GM19238 (cell line): ENCODE results near the gene RAB40B.
A peak's percentile ranks its signal among the peaks of the same experiment; 100 is the strongest.
"Not testable (repeated sequence)": the region's sequence is repeated elsewhere in the genome, so short reads cannot be mapped to it uniquely, and the experiment has no call there.

ENCODE experiments used
- DNase-seq: peaks from one replicate; pipeline ENCODE4 v3.0.0; 2011; ENCODE audit warnings: low spot score; ENCODE audit not compliant: insufficient read length

Gene RAB40B

DNA sequence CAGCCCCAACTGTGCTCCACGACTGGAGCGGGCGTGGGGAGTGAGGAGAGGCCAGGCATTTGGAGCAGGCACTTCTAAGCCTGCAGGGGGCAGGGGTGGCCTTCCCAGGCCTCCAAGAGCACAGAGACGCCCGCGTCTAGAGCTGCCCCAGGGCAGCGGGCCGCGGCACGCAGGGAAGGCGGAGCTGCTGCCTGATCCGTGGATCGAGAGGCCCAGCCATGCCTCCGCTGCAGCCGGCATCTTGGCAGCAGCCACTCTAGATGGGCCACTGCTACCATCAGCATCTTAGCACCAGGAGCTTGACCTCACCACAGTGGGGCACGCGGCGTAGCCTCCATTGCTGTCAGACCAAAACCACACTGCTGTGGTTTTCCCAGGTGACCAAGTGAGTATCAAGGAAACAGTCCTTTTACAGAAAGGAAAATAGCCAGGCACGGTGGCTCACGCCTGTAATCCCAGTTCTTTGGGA, 29.8 kb downstream of the RAB40B start:
- DNase-seq = peak; percentile 66

DNA sequence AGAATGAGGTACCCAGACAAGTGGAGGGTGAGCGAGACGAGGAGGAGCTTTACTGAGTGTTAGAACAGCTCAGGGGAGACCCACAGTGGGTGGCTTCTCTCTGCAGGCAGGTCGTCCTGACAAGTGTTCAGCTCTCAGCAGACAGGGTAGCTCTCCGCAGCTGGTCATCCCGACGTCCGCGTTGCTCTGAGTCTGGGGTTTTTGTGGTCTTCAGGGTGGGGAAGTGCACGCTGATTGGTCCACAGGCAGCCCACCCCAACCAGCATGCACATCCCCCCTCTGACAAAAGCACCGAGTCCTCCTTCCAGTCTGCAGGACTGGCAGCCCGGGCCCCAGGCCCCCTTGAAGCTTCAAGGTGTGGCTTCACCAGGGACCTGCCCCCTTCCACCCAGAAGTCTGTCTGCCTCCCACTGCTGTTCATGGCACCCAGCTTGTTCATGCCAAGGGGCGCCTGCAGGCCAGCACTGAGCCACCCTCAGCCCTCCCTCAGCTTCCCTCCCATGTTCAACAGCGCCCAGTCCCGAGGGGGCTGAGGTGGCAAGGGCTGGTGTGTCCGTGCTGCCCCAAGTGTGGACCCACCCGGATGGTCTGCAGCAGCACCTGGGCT, 30.4 kb downstream of the RAB40B start:
- DNase-seq = no peak

DNA sequence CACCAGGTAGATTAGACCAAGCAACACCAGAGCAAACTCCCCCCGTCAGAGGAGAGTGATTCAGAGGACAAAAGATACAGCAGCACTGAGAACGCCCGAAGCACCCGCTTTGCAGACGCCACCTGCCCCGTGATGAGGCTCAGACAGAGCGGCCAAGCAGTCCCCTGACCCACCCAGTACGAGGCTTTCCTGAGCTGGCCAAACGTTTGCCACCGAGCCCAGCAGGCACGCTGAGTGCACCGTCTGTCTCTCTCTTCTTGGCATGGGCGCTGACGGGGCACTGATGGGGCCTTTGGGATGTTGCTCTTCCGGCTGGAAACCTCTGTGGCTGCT, 30.9 kb downstream of the RAB40B start:
- DNase-seq = no peak

DNA sequence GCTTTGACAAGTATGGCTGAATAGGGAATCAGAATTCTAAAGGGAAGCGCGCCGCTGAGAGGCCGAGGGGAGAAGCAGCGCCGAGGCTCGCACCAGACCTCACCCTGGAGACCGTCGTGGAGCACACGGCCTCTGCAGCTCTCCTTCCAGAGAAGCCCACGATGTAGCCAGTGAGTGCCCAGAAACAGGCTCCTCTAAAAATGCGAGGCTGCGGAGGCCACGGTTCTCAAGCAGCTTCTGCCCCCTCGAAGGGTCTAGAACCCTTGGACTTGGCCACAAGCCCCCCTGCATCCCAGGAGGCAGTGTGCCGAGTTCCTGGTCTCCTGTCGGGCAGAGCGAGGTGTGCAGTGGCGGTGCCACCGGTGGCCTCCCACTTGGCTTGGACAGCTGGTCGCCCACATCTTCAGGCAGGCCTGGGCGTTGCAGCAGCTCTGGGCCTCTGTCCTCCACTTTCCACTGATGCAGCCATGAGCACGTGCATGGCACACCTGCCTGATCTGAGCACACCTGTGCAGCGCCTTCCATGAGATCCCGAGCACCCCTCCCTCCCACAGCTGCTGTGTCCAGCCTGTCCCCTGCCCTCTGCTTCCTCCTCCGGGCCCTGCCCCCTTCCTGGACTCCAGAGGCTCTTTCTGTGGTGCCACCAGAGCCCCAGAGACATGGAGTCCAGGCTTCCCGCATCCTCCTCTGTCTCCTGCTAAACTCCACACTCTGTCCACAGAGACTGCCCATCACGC, 31.4 kb downstream of the RAB40B start:
- no peak for DNase-seq

DNA sequence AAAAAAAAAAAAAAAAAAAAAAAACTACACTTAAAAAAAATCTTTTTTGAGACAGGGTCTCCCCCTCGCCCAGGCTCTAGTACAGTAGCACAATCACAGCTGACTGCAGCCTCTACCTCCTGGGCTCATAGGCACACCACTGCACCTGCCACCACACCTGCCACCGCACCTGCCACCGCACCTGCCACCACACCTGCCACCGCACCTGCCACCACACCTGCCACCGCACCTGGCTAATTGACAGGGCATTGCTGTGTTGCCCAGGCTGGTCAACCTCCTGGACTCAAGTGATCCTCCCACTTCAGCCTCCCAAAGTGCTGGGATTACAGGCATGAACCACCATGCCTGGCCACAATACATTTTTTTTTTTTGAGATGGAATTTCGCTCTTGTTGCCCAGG, 32.6 kb downstream of the RAB40B start:
- no peak for DNase-seq

DNA sequence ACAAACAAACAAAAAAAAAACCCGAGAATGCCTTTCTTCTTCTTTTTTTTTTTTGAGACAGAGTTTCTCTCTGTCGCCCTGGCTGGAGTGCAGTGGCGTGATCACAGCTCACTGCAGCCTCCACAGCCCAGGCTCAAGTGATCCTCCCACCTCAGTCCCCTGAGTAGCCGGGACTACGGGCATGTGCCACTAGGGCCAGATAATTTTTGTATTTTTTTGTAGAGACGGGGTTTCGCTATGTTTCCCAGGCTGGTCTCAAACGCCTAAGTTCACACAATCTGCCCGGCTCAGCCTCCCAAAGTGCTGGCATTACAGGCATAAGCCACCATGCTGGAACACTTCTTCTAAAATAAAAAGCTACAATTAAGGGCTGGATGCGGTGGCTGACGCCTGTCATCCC, 33.3 kb downstream of the RAB40B start:
- DNase-seq = no peak

DNA sequence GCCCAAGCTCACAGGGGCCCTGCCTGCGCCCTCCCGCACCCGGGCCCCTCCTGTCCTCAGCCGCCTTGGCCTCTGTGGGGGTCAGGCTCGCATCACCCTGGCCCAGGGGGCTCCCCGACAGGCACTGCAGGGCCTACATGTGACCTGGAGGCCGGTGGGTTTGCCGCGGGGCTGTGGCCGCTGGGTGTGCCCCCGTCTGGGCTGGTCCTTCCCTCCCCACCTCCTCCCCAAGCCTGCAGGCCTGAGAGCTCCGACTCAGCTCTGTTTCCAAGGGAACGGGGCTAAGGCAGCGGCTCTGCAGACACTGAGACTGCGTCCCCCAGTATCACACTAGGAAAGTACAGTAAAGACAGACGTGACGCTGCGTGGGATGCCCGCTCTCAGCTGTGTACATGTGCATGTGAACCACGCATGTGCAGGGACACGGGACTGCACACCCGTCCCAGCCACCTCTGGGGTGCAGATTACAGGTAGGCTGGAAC, 33.8 kb downstream of the RAB40B start:
- DNase-seq = no peak

DNA sequence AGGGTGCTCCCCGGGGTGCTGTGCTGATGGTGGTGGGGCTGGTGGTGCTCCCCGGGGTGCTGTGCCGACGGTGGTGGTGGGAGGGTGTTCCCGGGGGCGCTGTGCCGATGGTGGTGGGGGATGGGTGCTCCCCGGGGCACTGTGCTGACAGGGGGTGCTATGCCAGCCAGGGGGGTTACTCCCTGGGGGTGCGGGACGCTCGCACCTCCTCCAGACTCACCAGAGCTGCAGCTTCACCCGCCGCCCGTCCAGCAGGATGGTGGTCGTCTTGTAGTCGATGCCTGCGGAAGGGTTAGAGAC, 34.3 kb downstream of the RAB40B start:
- DNase-seq = no peak

DNA sequence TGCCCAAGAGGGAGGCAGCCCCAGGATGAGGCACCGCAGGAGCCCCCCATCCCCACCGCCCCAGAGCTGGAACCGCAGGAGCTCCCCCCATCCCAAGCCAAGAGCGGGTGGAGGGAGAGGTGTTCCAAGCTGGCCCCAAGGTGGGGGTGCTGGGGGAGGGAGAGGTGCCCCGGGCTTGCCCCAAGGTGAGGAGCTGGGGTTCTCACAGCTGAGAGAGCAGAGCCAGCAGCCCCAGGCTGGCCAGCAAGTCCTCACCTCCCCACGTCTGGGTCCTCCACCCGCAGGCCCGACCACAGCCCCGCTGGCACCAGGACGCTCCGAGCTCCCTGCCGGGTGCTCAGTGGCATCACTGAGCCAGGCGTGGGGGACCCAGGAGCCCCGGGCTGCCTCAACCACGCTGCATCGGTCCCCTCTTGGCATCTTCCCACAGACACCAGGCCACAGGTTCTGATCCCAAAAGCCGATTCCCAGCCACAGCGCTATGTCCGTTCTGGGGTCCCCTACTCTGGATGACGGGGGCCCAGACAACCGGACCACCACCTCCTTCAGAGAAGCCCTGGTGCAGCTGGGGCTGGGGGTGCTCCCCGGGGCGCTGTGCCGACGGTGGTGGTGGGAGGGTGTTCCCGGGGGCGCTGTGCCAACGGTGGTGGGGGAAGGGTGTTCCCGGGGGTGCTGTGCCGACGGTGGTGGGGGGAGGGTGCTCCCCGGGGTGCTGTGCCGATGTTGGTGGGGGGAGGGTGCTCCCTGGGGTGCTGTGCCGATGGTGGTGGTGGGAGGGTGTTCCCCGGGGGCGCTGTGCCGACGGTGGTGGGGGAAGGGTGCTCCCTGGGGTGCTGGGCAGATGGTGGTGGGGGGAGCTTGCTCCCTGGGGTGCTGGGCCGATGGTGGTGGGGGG, 34.9 kb downstream of the RAB40B start:
- no peak for DNase-seq

DNA sequence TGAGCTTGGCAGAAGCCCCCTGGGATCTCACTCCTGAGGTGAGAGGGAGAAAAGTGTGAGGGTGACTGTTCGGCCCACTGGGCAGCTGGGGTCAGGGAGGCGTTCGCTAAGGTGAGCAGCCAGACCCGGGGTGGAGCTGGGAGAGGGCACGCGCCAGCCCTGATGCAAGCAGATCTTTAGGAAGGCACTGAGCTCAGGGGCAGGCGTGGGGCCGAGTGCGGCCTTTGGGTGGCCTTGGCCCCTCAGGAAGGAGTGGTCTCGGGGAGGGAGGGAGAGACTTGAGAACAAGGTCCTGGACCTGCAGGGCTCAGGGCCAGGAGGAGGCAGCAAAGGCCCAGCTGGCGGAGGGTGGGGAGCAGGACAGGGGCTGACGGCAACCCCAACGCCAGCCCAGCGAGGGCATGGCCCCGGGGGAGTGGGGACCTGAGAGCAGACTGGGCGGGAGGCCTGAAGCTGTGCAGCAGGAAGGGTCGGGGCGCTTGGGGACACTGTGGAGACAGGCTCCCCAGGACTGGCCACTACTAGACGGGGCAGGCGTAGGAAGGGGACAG, 35.7 kb downstream of the RAB40B start:
- no peak for DNase-seq

DNA sequence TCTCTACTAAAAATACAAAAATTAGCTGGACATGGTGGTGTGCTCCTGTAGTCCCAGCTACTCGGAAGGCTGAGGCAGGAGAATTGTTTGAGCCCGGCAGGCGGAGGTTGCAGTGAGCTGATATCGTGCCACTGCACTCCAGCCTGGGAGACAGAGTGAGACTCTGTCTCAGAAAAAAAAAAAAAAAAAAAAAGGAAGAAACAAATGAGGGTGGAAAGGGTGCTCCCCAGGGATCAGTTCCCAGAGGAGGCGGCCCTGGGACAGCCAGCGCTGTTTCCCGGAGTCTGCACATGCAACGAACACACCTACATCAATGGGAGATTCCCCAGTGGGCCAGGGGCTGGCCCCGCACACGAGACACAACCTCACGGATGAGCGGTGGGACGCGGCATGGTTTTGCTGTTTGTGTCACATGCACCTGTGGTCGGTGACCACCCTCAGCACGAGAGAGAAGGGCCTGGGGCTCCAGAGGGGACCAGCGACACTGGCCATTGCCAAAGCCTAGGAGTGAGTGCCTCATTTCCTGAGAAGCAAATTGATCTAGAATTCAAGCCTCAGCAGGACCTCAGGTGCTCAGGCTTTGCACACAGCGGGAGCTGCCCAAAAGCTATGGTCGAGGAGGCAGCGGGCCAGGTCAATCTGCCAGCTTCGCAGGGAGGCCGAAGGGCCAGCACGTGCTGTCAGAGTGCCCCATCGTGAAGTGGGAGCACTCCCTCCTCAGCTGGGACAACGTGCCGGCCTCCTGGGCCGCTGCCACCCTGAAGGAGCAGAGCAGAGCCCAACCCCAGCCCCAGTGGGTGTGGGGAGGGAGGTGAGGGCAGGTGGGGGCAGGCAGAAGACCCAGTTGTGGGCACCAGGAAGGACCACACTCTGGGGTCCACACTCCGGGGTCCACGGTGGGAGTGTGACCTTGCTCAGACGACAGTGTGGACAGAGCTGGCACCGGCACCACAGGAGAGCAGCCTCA, 36.5 kb downstream of the RAB40B start:
- DNase-seq = no peak

DNA sequence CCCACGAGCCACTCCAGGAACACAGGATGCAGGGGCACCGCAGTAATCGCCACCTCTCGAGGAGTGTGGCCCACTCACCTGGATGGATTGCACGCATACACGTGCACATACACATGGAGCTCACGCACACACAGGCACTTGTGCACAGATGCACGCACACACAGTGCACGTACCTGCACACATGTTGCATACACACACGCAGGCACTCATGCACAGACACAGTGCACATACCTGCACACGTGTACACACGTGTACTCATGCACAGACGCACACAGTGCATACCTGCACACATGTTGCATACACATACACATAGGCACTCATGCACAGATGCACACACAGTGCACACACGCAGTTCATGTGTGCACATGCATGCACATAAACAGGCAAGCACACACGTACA, 38.6 kb downstream of the RAB40B start:
- DNase-seq = no peak

DNA sequence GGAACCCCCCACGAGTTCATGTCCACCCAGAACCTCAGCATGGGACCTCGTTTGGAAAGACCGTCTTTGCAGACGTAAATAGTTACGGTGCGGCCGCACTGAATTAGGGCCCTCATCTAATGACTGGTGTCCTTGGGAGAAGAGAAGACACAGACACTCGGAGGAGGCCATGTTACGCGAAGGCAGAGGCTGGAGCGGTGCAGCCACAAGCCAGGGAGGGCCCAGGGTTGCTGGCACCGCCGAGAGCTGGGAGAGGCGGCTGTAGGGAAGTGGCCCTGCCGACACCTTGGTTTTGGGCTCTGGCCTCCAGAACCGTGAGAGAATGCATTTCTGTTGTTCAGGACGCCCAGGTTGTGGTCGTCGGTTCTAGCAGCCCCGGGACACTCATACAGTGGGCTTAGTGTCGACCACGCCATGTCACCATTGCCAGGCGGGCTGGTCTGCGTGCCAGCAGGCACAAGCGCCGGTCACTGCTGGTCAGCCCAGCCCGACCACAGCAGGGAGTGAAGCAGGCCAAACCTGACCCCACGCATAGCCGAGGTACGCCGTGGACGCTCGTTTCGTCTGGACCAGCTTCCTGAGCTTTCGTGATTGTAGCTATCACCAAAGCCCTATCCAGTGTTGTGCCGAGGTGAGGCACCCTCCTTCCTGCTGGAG, 39.6 kb downstream of the RAB40B start:
- no peak for DNase-seq

DNA sequence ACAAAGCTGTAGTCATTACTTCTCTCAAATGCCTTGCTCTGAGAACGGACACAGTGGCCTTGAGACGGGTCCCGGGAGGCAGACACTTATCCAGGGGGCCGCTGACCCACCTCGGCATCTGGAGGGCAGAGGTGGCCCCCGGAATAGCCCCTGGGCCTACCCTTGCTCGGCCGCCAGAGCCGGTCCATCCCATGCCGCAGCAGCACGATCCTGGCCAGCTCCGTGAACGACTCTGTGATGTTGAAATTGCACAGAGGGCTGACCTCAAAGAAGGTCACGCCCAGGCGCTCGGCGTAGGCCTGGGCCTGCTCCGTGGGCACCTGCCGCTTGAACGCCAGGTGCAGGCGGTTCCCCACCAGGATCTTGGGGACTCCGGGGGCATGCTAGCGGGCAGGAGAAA, 40.2 kb downstream of the RAB40B start:
- DNase-seq = no peak

DNA sequence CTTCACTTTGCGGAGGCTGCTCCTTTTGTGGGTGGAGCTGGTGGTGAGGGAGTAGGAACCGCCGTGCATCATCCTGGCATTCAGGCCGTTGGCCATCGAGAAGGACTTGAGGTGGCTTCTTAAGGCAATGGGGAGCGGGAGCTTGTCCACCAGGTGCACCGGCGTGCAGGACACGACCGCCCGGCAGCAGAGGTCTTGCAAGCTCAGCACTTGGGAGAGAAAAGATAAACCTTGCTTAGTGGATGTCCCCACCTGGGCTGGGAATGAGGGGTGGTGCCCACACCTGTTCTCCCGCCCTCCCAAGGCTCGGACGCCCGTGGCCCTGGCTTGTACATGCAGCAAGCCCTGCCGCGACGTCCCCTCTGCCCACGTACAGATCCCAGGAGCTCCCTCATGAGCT, 40.6 kb downstream of the RAB40B start:
- no peak for DNase-seq

DNA sequence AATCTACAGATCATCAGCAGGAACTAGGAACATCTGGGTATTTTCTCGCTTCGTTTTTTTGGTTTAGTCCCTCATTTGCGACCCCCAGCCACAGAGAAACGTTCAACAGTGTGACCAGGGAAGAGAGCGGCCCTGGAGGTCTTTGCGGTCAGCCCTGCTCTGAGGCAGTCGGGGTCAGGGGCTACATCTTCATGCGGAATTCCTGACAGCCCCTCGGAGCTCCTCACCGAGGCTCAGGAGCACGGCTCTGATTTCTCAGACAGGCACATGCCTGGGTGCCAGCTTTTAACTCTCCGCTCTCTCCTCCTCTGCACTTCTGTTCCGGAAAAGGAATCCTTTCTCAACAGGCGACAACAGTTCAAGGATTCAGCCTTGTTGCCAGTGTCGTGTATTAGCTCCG, 42.2 kb downstream of the RAB40B start:
- DNase-seq = no peak

DNA sequence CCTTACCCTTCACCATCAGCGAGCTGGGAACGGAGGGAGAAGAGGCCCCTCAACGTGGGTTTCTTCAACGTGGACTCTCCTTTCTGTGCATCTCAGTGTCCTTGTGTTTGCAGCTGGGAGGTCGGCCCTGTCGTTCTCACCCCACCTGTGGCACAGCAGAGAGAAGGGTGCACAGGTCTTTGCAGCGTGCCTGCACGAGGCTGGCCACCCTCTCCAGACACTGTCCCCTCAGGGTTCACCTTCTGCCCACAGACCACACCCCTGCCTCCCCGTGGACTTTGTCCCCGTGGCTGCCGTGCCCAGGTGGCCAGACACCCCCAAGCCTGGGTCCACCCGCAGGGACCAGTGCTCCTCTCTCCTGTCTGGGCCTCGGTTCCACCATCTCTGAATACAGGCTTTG, 43.0 kb downstream of the RAB40B start:
- no peak for DNase-seq

DNA sequence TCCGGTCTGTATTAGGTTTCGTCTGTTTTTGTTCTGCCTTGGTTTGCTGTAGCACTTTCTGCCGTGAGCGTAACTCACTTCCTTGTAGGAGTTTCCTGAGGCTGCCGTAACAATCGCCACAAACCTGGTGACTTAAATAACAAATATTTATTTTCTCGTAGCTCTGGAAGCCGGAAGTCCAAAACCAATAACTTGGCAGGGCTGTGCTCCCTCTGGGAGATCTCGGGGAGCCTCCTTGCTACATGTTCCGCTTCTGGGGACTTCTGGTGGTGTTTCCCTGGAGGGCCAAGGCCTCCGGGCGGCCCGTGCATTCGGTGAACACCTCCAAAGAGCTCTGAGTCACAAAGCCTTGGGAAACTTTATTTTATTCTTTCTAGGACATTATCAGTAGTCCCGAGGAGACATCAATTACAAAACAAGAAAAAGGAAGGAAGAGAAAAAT, 43.4 kb downstream of the RAB40B start:
- no peak for DNase-seq

DNA sequence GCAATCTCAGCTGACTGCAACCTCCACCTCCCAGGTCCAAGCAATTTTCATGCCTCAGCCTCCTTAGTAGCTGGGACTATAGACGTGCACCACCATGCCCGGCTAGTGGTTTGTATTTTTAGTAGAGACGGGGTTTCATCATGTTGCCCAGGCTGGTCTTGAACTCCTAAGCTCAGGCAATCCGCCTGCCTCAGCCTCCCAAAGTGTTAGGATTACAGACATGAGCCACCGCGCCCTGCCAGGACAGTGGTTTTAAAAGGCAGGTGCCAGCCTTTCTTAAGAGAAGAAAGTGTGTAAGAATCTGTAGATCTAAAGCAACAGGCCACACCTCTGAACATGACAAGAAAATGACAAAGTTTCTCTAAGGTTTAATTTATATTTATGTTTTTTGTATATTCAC, 43.9 kb downstream of the RAB40B start:
- DNase-seq = not testable (repeated sequence)
